ENCODE data around the gene SNX15. TPM values are rescaled to one million over a fixed set of nuclear protein-coding genes. Genes with fewer than 3 reads are reported as not detected.

The SNX15 gene
- total RNA-seq, 1 donor from 2014 or later: 18.0 TPM

DNA sequence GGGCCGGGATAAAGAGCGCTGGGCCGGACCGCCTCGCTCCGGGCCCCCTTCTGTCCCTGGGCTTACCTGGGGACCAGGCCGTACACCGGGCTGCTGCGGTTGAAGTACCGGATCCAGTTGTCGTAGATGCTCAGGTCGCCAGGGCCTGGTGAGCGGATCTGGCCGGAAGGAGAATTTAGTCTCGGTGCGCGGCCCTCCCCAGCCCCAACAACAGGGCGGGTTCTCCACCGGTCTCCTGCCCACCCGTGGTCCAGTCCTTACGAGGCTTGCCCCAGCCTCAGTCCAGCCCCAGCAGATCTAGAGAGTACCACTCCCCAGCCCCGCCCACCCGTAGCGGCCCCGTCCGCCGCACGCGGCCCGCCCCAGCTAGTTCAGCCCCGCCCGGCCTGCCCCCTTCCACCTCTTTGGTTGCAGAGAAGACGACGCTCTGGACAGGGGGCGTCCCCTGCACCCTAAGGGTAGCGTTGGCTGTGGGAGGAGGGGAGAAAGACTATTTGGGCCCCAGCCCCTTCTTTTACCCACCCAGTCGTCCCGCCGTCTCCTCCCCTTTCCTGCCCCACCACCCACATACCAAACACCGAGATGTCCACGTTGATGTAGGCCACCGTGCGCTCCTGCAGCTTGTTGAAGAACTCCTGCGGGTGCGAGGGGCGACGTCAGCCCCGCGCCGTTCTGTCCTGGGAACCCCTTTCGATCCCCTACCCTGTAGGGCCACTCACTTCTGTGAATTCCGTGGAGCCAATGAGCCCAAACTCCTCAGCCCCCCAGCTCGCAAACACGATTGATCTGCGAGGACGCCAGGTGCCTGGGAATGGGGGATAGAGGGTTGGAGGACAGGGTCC is 20.6 kb downstream of the SNX15 start:
- intact Hi-C loops (cut with DNase I): no loop called here
- ATAC-seq (ENCODE audit: poor library complexity): peak; percentile 57
- peak; percentile 63 for DNase-seq

DNA sequence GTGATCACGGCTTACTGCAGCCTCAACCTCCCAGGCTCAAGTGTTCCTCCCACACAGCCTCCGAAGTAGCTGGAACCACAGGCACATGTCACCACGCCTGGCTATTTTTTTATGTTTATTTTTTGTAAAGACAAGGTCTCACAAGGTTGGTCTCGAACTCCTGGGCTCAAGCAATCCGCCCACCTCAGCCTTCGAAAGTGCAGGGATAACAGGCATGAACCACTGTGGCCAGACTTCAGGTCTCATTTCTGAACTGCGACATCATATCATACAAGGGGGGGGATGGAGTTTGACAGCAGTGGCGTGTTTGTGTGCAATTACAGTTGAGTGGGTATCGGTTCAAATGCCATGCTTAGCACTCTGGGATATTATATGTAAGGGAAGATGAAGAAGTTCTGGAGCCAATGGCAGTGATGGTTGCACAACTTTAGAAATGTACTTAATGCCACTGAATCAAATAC is 24.2 kb downstream of the SNX15 start:
- DNase-seq (no peak), ATAC-seq (ENCODE audit: poor library complexity) (no peak)
- intact Hi-C loops (cut with DNase I): no loop called here

- ATAC-seq (ENCODE audit: poor library complexity) (no peak), DNase-seq (no peak)
- intact Hi-C loops (cut with DNase I): no loop called here
Measured at GRCh38 chr11:65053827-65054508, 26.7 kb downstream of the SNX15 start.

GRCh38 chr11:65055538-65055937 is 28.3 kb downstream of the SNX15 start:
- intact Hi-C loops (cut with DNase I): no loop called here
- DNase-seq (no peak), ATAC-seq (ENCODE audit: poor library complexity) (no peak)

DNA sequence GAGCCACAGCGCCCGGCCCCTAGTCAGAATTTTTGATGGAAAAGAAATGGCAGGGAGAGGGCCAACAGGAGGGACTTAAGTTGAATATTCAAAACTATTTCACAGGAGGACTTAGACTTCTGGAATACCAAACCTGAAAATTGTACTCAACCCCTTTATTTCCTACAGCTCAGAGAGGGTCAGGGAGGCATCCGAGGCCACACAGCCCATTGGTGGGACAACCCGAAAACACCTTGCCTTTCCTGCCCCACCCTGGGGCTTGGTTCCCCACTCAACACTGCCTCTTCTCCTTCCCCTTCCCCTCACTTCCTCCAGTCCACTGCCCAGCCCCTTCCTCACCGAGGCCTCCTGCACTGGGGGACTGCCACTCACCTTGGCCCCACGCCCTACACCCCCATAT is 29.8 kb downstream of the SNX15 start:
- intact Hi-C loops (cut with DNase I): no loop called here
- DNase-seq (no peak), ATAC-seq (ENCODE audit: poor library complexity) (no peak)

GRCh38 chr11:65057526-65057925 is 30.3 kb downstream of the SNX15 start:
- ATAC-seq (ENCODE audit: poor library complexity): no peak
- no peak for DNase-seq
- intact Hi-C loops (cut with DNase I): no loop called here

DNA sequence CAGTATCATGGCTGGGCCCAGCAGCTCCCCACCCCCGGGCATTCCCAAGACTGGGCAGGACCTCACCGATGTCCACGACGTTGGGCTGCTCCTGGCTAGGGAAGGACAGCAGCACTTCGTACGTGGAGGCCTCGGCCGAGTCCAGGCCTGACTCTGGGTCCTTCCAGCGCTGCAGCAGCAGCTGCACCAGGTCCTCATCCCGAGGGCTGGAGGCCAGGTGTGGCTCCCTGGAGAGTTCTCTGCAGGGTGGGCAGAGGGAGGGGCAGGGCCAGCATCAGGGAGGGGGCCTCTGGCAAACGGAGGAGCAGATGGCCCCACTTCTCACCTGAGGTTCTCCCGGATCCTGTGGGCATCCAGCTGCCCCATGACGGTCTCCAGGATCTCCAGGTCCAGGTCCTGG is 30.8 kb downstream of the SNX15 start:
- DNase-seq: no peak
- intact Hi-C loops (cut with DNase I): no loop called here
- ATAC-seq (ENCODE audit: poor library complexity): no peak

- DNase-seq (no peak), ATAC-seq (ENCODE audit: poor library complexity) (no peak)
- intact Hi-C loops (cut with DNase I): no loop called here
Measured at GRCh38 chr11:65058419-65059054, 31.3 kb downstream of the SNX15 start, which contains the start of gene NAALADL1. Gene NAALADL1 (minus strand): TSS chr11:65058553. CDS start chr11:65058521, 32 bp downstream.

DNA sequence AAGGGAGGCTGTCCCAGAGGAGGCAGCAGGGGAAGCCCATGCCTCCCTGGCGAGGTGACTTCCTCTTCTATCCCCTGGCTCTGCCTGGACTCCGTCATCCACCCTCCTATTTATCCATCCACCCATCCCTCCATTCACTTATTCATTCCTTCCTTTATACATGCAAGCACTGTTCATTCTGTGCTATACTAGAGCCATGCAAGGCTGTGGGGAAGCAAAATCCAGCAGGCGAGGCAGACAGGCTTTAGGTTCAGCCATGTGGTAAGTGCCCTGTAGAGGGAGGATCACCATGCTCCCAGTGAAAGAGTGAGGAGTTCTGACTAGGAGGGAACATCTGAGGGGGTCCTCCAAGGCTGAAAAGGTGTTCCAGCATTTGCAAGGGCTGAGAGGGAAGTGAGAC is 32.3 kb downstream of the SNX15 start:
- no peak for ATAC-seq (ENCODE audit: poor library complexity)
- intact Hi-C loops (cut with DNase I): no loop called here
- no peak for DNase-seq

DNA sequence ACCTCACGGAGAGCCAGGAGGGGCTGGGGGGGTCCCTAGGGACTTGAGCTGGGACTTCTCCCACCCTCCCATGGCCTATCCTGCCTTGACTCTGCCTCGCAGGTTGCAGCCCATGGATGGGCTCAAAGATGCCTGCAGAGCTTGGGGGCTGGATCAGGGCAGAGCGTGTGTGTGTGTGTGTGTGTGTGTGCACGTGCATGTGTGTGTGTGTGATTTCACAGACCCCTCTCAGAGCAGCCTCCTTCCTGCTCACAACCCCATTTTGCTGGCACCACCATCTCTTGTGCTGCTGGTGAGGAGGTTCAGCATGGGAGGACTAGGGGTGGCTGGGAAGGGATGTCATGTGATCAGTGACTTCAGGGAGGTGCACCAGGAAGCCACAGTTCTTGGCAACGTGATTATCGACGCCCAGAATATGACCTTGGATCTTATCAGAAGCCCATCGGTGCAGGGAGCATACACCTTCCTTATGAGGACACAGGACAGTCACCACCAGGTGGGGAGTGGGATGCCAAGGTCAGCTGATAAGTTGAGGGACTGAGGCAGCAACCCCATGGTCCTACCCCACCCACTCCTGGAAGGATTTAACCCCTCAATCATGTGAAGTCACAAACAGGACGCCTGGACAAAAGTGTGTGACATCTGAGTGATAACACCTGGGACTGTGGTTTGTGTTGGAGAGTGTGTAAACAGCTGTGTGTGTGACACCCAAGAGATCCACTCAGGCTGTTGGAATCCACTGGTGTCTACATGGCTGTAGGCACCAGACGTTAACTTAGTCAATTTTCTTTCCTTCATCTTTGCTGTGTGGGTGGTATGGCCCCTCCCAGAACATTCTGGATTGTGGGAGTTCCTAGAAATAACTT is 33.0 kb downstream of the SNX15 start:
- intact Hi-C loops (cut with DNase I): no loop called here
- DNase-seq (no peak), ATAC-seq (ENCODE audit: poor library complexity) (no peak)

GRCh38 chr11:65060913-65061408 is 33.7 kb downstream of the SNX15 start:
- no peak for ATAC-seq (ENCODE audit: poor library complexity)
- DNase-seq: no peak
- intact Hi-C loops (cut with DNase I): no loop called here

- intact Hi-C loops (cut with DNase I): no loop called here
- ATAC-seq (ENCODE audit: poor library complexity) (no peak), DNase-seq (no peak)
Measured at GRCh38 chr11:65063532-65063931, 36.3 kb downstream of the SNX15 start.

DNA sequence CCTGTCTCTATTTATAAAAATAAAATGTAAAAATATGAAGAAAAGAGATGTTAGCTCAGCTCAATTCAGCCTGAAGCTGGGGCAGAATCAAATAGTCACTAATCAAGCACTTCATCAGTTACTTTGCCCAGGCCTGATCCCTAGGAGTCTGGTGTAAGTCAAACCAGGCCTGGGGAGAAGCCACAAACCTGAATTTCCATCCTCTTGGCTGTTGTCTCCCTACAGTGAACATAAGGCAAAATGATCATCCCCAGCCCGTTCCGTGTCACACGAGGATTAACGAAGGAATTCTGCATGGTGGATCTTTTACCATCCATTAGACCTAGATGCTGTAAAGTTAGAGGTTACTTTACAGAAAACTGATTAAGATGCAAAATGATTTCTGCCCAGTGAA is 37.6 kb downstream of the SNX15 start:
- intact Hi-C loops (cut with DNase I): no loop called here
- DNase-seq (no peak), ATAC-seq (ENCODE audit: poor library complexity) (no peak)

- intact Hi-C loops (cut with DNase I): no loop called here
- no peak for DNase-seq
- no peak for ATAC-seq (ENCODE audit: poor library complexity)
Measured at GRCh38 chr11:65065851-65066250, 38.6 kb downstream of the SNX15 start.

GRCh38 chr11:65066315-65066714 is 39.1 kb downstream of the SNX15 start:
- ATAC-seq (ENCODE audit: poor library complexity) (no peak), DNase-seq (no peak)
- intact Hi-C loops (cut with DNase I): no loop called here

- no peak for ATAC-seq (ENCODE audit: poor library complexity)
- no peak for DNase-seq
- intact Hi-C loops (cut with DNase I): no loop called here
Measured at GRCh38 chr11:65066805-65067291, 39.6 kb downstream of the SNX15 start.

DNA sequence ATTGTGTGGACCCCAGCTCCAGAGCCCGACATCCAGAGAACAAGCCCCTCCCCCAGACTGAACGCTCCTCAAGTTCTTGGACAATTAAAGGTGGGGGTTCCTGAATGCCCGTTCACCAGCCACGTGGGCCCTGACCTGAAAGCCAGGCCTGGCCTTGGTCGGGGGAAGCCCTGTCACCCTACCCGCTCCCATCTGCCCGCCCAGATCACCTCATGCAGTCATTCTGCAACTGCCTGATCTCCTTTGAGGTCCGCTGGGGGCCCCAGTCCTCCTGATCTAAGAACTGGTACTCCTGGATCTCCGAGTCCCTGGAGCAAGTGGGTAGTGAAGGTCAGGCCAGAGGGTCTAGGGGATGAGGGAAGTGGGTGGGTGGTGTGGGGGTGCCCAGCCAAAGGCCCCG is 40.2 kb downstream of the SNX15 start:
- ATAC-seq (ENCODE audit: poor library complexity): no peak
- intact Hi-C loops (cut with DNase I): no loop called here
- DNase-seq: no peak

- DNase-seq (no peak), ATAC-seq (ENCODE audit: poor library complexity) (no peak)
- intact Hi-C loops (cut with DNase I): no loop called here
Measured at GRCh38 chr11:65069217-65069616, 42.0 kb downstream of the SNX15 start.
